RWPE2 (cell line): ENCODE measurements around the gene TCF7.

Experiments used
- ATAC-seq: fragments of 200-7000 bp; cut with Tn5 transposase; 3 replicates; pipeline ENCODE4 v1.9.1; 2021; ENCODE audit warnings: low read depth
- DNase-seq: peaks from one replicate; pipeline ENCODE4 v3.0.0-alpha.2; 2020; ENCODE audit warnings: low spot score
- H3K27ac ChIP-seq: fragments of 450-650 bp; 2 replicates; pipeline ENCODE4 v1.5.1; 2017; ENCODE audit warnings: mild to moderate bottlenecking; ENCODE audit not compliant: poor library complexity, severe bottlenecking
- H3K27me3 ChIP-seq: fragments of 250-450 bp; sonication (Bioruptor Pico); 2 replicates; pipeline ENCODE4 v1.5.1; 2021; ENCODE audit warnings: mild to moderate bottlenecking, moderate library complexity; ENCODE audit not compliant: insufficient read depth, poor library complexity, severe bottlenecking
- H3K36me3 ChIP-seq: fragments of 250-450 bp; sonication (Bioruptor Pico); 2 replicates; pipeline ENCODE4 v1.5.1; 2020; ENCODE audit warnings: low read depth, mild to moderate bottlenecking, moderate library complexity
- H3K4me1 ChIP-seq: fragments of 250-450 bp; sonication (Bioruptor Pico); 2 replicates; pipeline ENCODE4 v1.5.1; 2021; ENCODE audit warnings: mild to moderate bottlenecking, moderate library complexity; ENCODE audit not compliant: insufficient read depth, poor library complexity, severe bottlenecking
- H3K4me3 ChIP-seq: fragments of 250-450 bp; sonication (Bioruptor Pico); 2 replicates; pipeline ENCODE4 v1.5.1; 2021; ENCODE audit warnings: mild to moderate bottlenecking, moderate library complexity; ENCODE audit not compliant: severe bottlenecking
- H3K9me3 ChIP-seq: fragments of 250-450 bp; sonication (Bioruptor Pico); 2 replicates; pipeline ENCODE4 v1.5.1; 2021; ENCODE audit warnings: mild to moderate bottlenecking, moderate library complexity; ENCODE audit not compliant: severe bottlenecking
- TF ChIP-seq, protein P1 (sequence below): fragments of 450-650 bp; IDR thresholded peaks from one replicate; pipeline ENCODE4 v1.5.1; 2017; ENCODE audit warnings: mild to moderate bottlenecking, moderate library complexity; ENCODE audit not compliant: poor library complexity, severe bottlenecking

Gene TCF7

DNA sequence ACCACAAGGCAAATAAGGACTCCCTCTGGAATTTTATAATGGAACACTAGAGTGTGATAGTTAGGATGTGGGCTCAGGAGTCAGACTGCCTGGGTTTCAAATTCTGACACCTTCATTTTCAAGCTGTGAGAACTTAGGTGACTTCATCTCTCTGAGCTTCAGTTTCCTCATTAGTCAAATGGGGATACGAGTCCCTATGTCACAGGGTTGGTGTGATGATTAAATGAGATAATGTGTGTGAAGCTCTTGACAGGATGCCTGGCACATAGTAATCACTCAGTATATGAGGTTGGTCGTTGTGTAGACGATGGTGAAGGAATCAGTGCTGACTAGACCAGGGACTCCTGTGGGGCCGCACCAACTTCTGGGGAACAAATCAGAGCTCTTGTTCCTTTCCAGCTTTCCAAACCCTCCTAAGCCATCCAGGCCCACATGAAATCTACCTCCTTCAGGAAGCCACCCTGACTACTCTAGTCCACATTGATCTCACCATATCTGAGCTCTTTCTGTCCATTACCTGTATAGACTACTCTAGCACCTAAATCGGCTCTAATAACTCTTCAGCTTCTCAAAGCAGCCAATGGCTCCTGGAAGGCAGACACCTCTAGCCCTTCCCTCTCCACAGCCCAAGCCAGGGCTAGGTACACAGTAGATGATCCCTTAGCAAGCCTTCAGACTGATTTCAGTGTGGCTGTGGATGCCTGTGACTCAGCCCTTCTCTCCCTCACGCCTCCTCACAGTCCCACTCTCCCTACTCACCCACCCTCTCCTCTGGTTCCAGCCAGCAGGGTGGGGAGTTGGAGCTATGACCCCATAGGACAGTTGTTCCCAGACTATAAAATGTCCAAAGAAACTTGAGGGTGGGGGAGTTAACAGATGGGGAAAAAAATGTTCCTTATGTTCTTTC is 2.5 kb upstream of the TCF7 start:
- DNase-seq (no peak), ATAC-seq (0 out of 3 replicates have a peak, but pooled peaks have one; percentile 15)
- TF ChIP-seq, protein P1, sequence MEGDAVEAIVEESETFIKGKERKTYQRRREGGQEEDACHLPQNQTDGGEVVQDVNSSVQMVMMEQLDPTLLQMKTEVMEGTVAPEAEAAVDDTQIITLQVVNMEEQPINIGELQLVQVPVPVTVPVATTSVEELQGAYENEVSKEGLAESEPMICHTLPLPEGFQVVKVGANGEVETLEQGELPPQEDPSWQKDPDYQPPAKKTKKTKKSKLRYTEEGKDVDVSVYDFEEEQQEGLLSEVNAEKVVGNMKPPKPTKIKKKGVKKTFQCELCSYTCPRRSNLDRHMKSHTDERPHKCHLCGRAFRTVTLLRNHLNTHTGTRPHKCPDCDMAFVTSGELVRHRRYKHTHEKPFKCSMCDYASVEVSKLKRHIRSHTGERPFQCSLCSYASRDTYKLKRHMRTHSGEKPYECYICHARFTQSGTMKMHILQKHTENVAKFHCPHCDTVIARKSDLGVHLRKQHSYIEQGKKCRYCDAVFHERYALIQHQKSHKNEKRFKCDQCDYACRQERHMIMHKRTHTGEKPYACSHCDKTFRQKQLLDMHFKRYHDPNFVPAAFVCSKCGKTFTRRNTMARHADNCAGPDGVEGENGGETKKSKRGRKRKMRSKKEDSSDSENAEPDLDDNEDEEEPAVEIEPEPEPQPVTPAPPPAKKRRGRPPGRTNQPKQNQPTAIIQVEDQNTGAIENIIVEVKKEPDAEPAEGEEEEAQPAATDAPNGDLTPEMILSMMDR = no peak
- no peak overlapping the region for H3K27ac ChIP-seq
- H3K27me3 ChIP-seq = no peaks in the 10 kb centered on the region
- H3K4me3 ChIP-seq = no peak overlapping the region
- no peaks in the 10 kb centered on the region for H3K36me3 ChIP-seq
- H3K4me1 ChIP-seq = peaks cover 9% of the 10 kb centered on the region
- no peaks in the 10 kb centered on the region for H3K9me3 ChIP-seq

DNA sequence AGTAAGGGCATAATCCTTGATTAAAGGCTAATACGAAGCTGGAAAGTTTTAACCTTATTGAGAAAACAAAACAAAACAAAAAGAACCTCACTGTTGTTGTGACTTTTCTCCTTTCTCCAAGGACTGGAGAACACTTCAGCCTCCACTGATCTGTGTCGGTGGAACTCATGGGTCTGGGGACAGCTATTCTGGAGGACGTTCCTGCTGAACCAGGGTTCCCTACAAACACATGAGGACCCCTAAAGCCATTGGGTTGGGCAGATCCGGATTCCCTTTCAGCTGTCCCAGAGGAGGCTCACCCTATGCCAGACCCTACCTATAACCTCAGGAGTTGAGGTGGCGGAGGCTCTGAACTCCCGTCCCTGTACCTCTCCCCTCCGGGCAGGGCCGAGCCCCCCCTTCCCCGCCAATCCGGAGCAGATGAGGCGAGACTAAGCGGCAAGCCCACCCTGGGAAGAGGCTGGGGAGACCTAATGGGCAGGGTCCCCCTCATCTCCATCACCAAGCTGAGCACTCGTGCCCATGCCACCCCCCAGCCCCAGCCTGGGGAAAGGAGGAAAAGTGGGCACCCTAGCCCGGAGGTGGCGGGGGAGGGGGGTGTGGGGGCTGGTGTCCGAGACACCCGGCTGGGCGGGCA is 1.6 kb upstream of the TCF7 start:
- ATAC-seq = no peak
- TF ChIP-seq, protein P1 = no peak

DNA sequence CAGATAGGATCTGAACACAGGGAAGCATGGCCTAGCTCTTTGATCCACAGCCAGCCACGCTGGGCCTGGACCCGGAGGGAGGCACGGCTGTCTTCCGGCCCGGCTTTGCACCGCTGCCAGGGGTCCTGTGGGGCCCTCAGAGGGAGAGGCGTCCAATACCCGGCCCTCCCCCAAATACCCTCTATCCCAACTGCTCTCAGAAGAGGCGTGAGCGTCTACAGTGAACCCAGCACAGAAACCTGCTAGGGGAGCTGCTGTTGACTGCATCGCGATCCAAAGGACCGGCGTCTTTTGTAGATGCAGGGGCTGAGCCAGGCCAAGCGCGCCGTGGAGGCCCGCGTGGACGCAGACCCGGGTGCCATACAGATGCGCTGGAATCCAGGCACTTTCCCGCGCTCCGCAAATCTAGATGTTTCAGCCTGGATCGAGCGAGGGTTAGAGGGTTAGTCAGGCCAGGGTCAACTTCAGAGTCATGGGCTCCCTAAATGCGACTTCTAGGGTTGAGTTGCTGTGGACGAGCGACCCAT is 1.1 kb upstream of the TCF7 start:
- TF ChIP-seq, protein P1 = no peak
- Histone ChIP-seq H3K9me3 (no peaks in the 10 kb centered on the region), H3K4me3 (no peak overlapping the region), H3K27ac (no peak overlapping the region), H3K36me3 (no peaks in the 10 kb centered on the region), H3K4me1 (peaks cover 9% of the 10 kb centered on the region), H3K27me3 (no peaks in the 10 kb centered on the region)
- DNase-seq (no peak), ATAC-seq (no peak)

More for the DNA sequence above, 1.6 kb upstream of the TCF7 start:
- no peaks in the 10 kb centered on the region for H3K27me3 ChIP-seq
- H3K9me3 ChIP-seq = no peaks in the 10 kb centered on the region
- no peaks in the 10 kb centered on the region for H3K36me3 ChIP-seq
- H3K27ac ChIP-seq = no peak overlapping the region
- DNase-seq = no peak
- H3K4me3 ChIP-seq = no peak overlapping the region
- H3K4me1 ChIP-seq = peaks cover 9% of the 10 kb centered on the region

DNA sequence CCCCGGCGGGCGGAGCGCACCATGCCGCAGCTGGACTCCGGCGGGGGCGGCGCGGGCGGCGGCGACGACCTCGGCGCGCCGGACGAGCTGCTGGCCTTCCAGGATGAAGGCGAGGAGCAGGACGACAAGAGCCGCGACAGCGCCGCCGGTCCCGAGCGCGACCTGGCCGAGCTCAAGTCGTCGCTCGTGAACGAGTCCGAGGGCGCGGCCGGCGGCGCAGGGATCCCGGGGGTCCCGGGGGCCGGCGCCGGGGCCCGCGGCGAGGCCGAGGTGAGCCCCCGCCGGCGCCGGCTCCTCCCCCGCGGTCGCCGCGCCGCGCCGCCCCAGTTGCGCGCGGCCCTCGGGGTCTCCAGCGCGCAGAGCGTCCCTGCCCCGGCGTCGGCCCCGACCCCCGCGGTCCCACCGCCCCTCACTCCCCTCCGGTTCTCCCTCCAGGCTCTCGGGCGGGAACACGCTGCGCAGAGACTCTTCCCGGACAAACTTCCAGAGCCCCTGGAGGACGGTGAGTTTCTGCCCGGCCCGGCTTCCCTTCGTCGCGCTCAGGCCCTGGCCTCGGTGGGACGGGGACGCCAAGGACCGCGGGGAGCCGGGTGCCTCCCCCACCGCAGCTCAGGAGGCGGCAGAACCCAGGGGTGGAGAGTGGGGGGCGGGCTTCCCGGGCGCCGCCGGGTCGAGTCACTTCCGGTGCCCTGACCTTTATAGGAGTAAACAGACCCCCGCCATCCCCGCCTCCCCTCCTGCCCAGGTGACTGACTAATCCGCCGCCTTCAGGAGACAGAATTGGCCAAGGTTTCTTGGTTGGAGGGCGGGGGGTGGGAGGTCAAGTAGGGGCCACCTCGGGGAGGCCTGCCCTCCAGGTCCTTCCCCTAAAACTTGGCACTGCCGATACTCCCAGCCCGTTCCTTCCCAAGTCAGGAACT is 665 bp downstream of the TCF7 start:
- Histone ChIP-seq H3K4me1 (peaks cover 8% of the 10 kb centered on the region), H3K9me3 (no peaks in the 10 kb centered on the region), H3K27ac (peak overlapping the region; percentile 25), H3K4me3 (peak overlapping the region; percentile 74), H3K36me3 (no peaks in the 10 kb centered on the region), H3K27me3 (no peaks in the 10 kb centered on the region)
- DNase-seq (no peak), ATAC-seq (peak; percentile 19)
- TF ChIP-seq, protein P1 = no peak
